Hypothalamus (tissue), 51 donors: Measurements from ENCODE around the gene JADE2.

Experiments used
- DNase-seq, 51 donors: peaks; one replicate each; lab custom pipeline; 2025; lab: John Stamatoyannopoulos, UW

JADE2 gene

GRCh38 chr5:134565791-134566740 lies 40.6 kb downstream of the JADE2 start:
- DNase-seq: no peak

GRCh38 chr5:134566741-134567221 lies 41.3 kb downstream of the JADE2 start:
- DNase-seq: no peak

- no peak for DNase-seq
These were observed 42.3 kb downstream of the JADE2 start for GRCh38 chr5:134567641-134568336.

GRCh38 chr5:134568337-134568700 lies 42.8 kb downstream of the JADE2 start:
- no peak for DNase-seq

- peak in 45 of 51 donors; percentile 9 to 85 (median 60) for DNase-seq
These were observed 43.6 kb downstream of the JADE2 start for GRCh38 chr5:134568761-134569695.

GRCh38 chr5:134569758-134570364 lies 44.4 kb downstream of the JADE2 start:
- no peak for DNase-seq

GRCh38 chr5:134570365-134570758 lies 44.9 kb downstream of the JADE2 start:
- DNase-seq: peak in 1 of 51 donors; percentile 16

- DNase-seq: no peak
These were observed 45.4 kb downstream of the JADE2 start for GRCh38 chr5:134570886-134571285.

GRCh38 chr5:134571693-134572405 lies 46.4 kb downstream of the JADE2 start:
- DNase-seq: no peak

- no peak for DNase-seq
These were observed 47.3 kb downstream of the JADE2 start for GRCh38 chr5:134572811-134573210.

- DNase-seq: no peak
These were observed 49.1 kb downstream of the JADE2 start for GRCh38 chr5:134574521-134574920.

GRCh38 chr5:134575316-134575715 lies 49.8 kb downstream of the JADE2 start:
- DNase-seq: no peak

- DNase-seq: no peak
These were observed 51.0 kb downstream of the JADE2 start for GRCh38 chr5:134576386-134577021.

- no peak for DNase-seq
These were observed 51.7 kb downstream of the JADE2 start for GRCh38 chr5:134577022-134577795.

- DNase-seq: peak in 43 of 51 donors; percentile 16 to 83 (median 51)
These were observed 52.5 kb downstream of the JADE2 start for GRCh38 chr5:134577796-134578577.

- no peak for DNase-seq
These were observed 53.3 kb downstream of the JADE2 start for GRCh38 chr5:134578578-134579283.
